Effector memory CD4-positive, alpha-beta T cell (primary cell): ENCODE measurements around the gene AMZ2.
"Not testable (repeated sequence)": the region's sequence is repeated elsewhere in the genome, so short reads cannot be mapped to it uniquely, and the experiment has no call there.

Source experiments
- DNase-seq, 3 donors: peaks; one replicate each; pipeline ENCODE4 v3.0.0-alpha.2; 2020
- H3K27ac ChIP-seq: 2 replicates; pipeline ENCODE4 v1.7.0; 2013; ENCODE audit warnings: mild to moderate bottlenecking, low read length, moderate library complexity; ENCODE audit not compliant: insufficient read depth, poor library complexity, severe bottlenecking
- H3K27me3 ChIP-seq: replicated peaks from 2 replicates; pipeline ENCODE4 v1.7.0; 2013; ENCODE audit warnings: mild to moderate bottlenecking, low read length; ENCODE audit not compliant: insufficient read depth, control insufficient read depth, poor library complexity, severe bottlenecking
- H3K36me3 ChIP-seq: 2 replicates; pipeline ENCODE4 v1.7.0; 2013; ENCODE audit warnings: mild to moderate bottlenecking, low read length, moderate library complexity; ENCODE audit not compliant: control insufficient read depth, insufficient read depth
- H3K4me1 ChIP-seq: 2 replicates; pipeline ENCODE4 v1.7.0; 2013; ENCODE audit warnings: low read length, mild to moderate bottlenecking; ENCODE audit not compliant: control insufficient read depth, insufficient read depth, poor library complexity, severe bottlenecking
- H3K4me3 ChIP-seq: 2 replicates; pipeline ENCODE4 v1.7.0; 2013; ENCODE audit warnings: low read length, low read depth, mild to moderate bottlenecking; ENCODE audit not compliant: insufficient read depth, poor library complexity, severe bottlenecking
- H3K9me3 ChIP-seq: 2 replicates; pipeline ENCODE4 v1.7.0; 2013; ENCODE audit warnings: mild to moderate bottlenecking, low read length, moderate library complexity; ENCODE audit not compliant: control insufficient read depth

AMZ2 gene

GRCh38 chr17:68220786-68221185, 27.1 kb upstream of the AMZ2 start:
- H3K4me3 ChIP-seq, H3K27ac ChIP-seq, H3K36me3 ChIP-seq, H3K27me3 ChIP-seq, H3K9me3 ChIP-seq, DNase-seq, H3K4me1 ChIP-seq: not testable (repeated sequence)

- no peak for DNase-seq
- Histone ChIP-seq H3K36me3 (no peaks in the 10 kb centered on the region), H3K27ac (no peak overlapping the region), H3K4me1 (no peaks in the 10 kb centered on the region), H3K4me3 (no peak overlapping the region), H3K9me3 (no peaks in the 10 kb centered on the region), H3K27me3 (no peaks in the 10 kb centered on the region)
Measured at GRCh38 chr17:68221786-68222185, 26.1 kb upstream of the AMZ2 start.

GRCh38 chr17:68222606-68223005, 25.2 kb upstream of the AMZ2 start:
- DNase-seq, result no peak
- Histone ChIP-seq H3K27ac (no peak overlapping the region), H3K4me3 (no peak overlapping the region), H3K27me3 (no peaks in the 10 kb centered on the region), H3K36me3 (no peaks in the 10 kb centered on the region), H3K4me1 (no peaks in the 10 kb centered on the region), H3K9me3 (no peaks in the 10 kb centered on the region)

GRCh38 chr17:68225055-68225454, 22.8 kb upstream of the AMZ2 start:
- DNase-seq, H3K4me3 ChIP-seq, H3K27ac ChIP-seq: not testable (repeated sequence)

GRCh38 chr17:68228039-68228680, 19.7 kb upstream of the AMZ2 start:
- not testable (repeated sequence) for H3K9me3 ChIP-seq, H3K27me3 ChIP-seq, H3K27ac ChIP-seq, H3K36me3 ChIP-seq, H3K4me3 ChIP-seq, H3K4me1 ChIP-seq, DNase-seq

More at GRCh38 chr17:68225055-68225454, 22.8 kb upstream of the AMZ2 start:
- not testable (repeated sequence) for H3K4me1 ChIP-seq, H3K9me3 ChIP-seq, H3K36me3 ChIP-seq, H3K27me3 ChIP-seq

- no peak for DNase-seq
- H3K27me3 ChIP-seq, result no peaks in the 10 kb centered on the region
Measured at GRCh38 chr17:68228817-68229570, 18.8 kb upstream of the AMZ2 start.

GRCh38 chr17:68229619-68230018, 18.2 kb upstream of the AMZ2 start:
- Histone ChIP-seq H3K36me3 (no peaks in the 10 kb centered on the region), H3K27ac (no peak overlapping the region), H3K27me3 (no peaks in the 10 kb centered on the region), H3K4me3 (no peak overlapping the region), H3K4me1 (peaks cover under 1% of the 10 kb centered on the region), H3K9me3 (no peaks in the 10 kb centered on the region)
- no peak for DNase-seq

More at GRCh38 chr17:68228817-68229570, 18.8 kb upstream of the AMZ2 start:
- H3K4me1 ChIP-seq, result no peaks in the 10 kb centered on the region
- no peaks in the 10 kb centered on the region for H3K36me3 ChIP-seq
- H3K27ac ChIP-seq, result no peak overlapping the region
- no peaks in the 10 kb centered on the region for H3K9me3 ChIP-seq
- no peak overlapping the region for H3K4me3 ChIP-seq

GRCh38 chr17:68231131-68231530, 16.7 kb upstream of the AMZ2 start:
- not testable (repeated sequence) for H3K4me3 ChIP-seq, H3K9me3 ChIP-seq, H3K27ac ChIP-seq, DNase-seq, H3K27me3 ChIP-seq, H3K36me3 ChIP-seq
- H3K4me1 ChIP-seq, result peaks cover 10% of the 10 kb centered on the region

GRCh38 chr17:68231541-68231940, 16.3 kb upstream of the AMZ2 start:
- no peaks in the 10 kb centered on the region for H3K36me3 ChIP-seq
- no peak for DNase-seq
- H3K4me1 ChIP-seq, result peaks cover 10% of the 10 kb centered on the region

GRCh38 chr17:68232741-68233140, 15.1 kb upstream of the AMZ2 start:
- H3K4me3 ChIP-seq, DNase-seq, H3K27ac ChIP-seq, H3K27me3 ChIP-seq, H3K36me3 ChIP-seq, H3K9me3 ChIP-seq: not testable (repeated sequence)
- H3K4me1 ChIP-seq, result peaks cover 17% of the 10 kb centered on the region

More at GRCh38 chr17:68231541-68231940, 16.3 kb upstream of the AMZ2 start:
- Histone ChIP-seq H3K9me3 (no peaks in the 10 kb centered on the region), H3K4me3 (no peak overlapping the region), H3K27me3 (no peaks in the 10 kb centered on the region), H3K27ac (no peak overlapping the region)
